ENCODE results near the gene RBPJL. TPM values are rescaled to one million over a fixed set of nuclear protein-coding genes. Genes with fewer than 3 reads are reported as not detected.
A peak's percentile ranks its signal among the peaks of the same experiment; 100 is the strongest.

RBPJL gene
- total and polyA plus RNA-seq, 9 donors = 0.17 TPM; not detected in 8

GRCh38 chr20:45293041-45294002 is 13.3 kb upstream of the RBPJL start:
- H3K4me1 ChIP-seq (ENCODE audit: control insufficient read depth, insufficient read depth, low read length) = peaks cover 11% of the 10 kb centered on the region
- H3K4me3 ChIP-seq (ENCODE audit: low read length) = peak overlapping the region; percentile 35
- no peaks in the 10 kb centered on the region for H3K36me3 ChIP-seq (ENCODE audit: control insufficient read depth, insufficient read depth, low read length)
- WGBS (ENCODE audit: insufficient coverage) = under 1% methylated on average over 71 of the region's 79 CpGs
- peaks cover 36% of the 10 kb centered on the region for H3K27me3 ChIP-seq (ENCODE audit: control insufficient read depth, insufficient read depth, low read length)
- no peak overlapping the region for H3K27ac ChIP-seq (ENCODE audit: low read length)
- peak; percentile 58 for DNase-seq
- peaks cover 3% of the 10 kb centered on the region for H3K9me3 ChIP-seq (replicated peaks; ENCODE audit: control insufficient read depth, low read depth, low read length)

GRCh38 chr20:45294003-45294368 is 12.7 kb upstream of the RBPJL start:
- no peak for DNase-seq
- Histone ChIP-seq H3K4me1 (ENCODE audit: control insufficient read depth, insufficient read depth, low read length) (peaks cover 11% of the 10 kb centered on the region), H3K4me3 (ENCODE audit: low read length) (peak overlapping the region; percentile 35), H3K27ac (ENCODE audit: low read length) (no peak overlapping the region), H3K9me3 (replicated peaks; ENCODE audit: control insufficient read depth, low read depth, low read length) (peaks cover 3% of the 10 kb centered on the region), H3K36me3 (ENCODE audit: control insufficient read depth, insufficient read depth, low read length) (no peaks in the 10 kb centered on the region), H3K27me3 (ENCODE audit: control insufficient read depth, insufficient read depth, low read length) (peaks cover 33% of the 10 kb centered on the region)
- WGBS (ENCODE audit: insufficient coverage) = no CpG with 5 or more reads among the region's 5 CpGs

- no CpG with 5 or more reads among the region's 1 CpG for WGBS (ENCODE audit: insufficient coverage)
- peaks cover 11% of the 10 kb centered on the region for H3K4me1 ChIP-seq (ENCODE audit: control insufficient read depth, insufficient read depth, low read length)
- H3K27me3 ChIP-seq (ENCODE audit: control insufficient read depth, insufficient read depth, low read length) = peaks cover 33% of the 10 kb centered on the region
- H3K9me3 ChIP-seq (replicated peaks; ENCODE audit: control insufficient read depth, low read depth, low read length) = peaks cover 3% of the 10 kb centered on the region
- DNase-seq = no peak
- H3K36me3 ChIP-seq (ENCODE audit: control insufficient read depth, insufficient read depth, low read length) = no peaks in the 10 kb centered on the region
- H3K27ac ChIP-seq (ENCODE audit: low read length) = no peak overlapping the region
- no peak overlapping the region for H3K4me3 ChIP-seq (ENCODE audit: low read length)
Observed at GRCh38 chr20:45294659-45295058, 12.0 kb upstream of the RBPJL start.

- Histone ChIP-seq H3K9me3 (replicated peaks; ENCODE audit: control insufficient read depth, low read depth, low read length) (peaks cover 3% of the 10 kb centered on the region), H3K27ac (ENCODE audit: low read length) (no peak overlapping the region), H3K4me1 (ENCODE audit: control insufficient read depth, insufficient read depth, low read length) (peaks cover 7% of the 10 kb centered on the region), H3K4me3 (ENCODE audit: low read length) (no peak overlapping the region), H3K36me3 (ENCODE audit: control insufficient read depth, insufficient read depth, low read length) (no peaks in the 10 kb centered on the region), H3K27me3 (ENCODE audit: control insufficient read depth, insufficient read depth, low read length) (peaks cover 23% of the 10 kb centered on the region)
- DNase-seq = no peak
- WGBS (ENCODE audit: insufficient coverage) = 91% methylated on average over 52 of the region's 52 CpGs
Observed at GRCh38 chr20:45297786-45298497, 8.7 kb upstream of the RBPJL start.

GRCh38 chr20:45299786-45300185 is 6.9 kb upstream of the RBPJL start:
- DNase-seq = no peak

GRCh38 chr20:45300961-45301360 is 5.7 kb upstream of the RBPJL start:
- H3K4me1 ChIP-seq (ENCODE audit: control insufficient read depth, insufficient read depth, low read length) = no peaks in the 10 kb centered on the region
- H3K27me3 ChIP-seq (ENCODE audit: control insufficient read depth, insufficient read depth, low read length) = peaks cover 26% of the 10 kb centered on the region
- H3K36me3 ChIP-seq (ENCODE audit: control insufficient read depth, insufficient read depth, low read length) = no peaks in the 10 kb centered on the region
- DNase-seq = no peak
- no peak overlapping the region for H3K27ac ChIP-seq (ENCODE audit: low read length)
- H3K4me3 ChIP-seq (ENCODE audit: low read length) = no peak overlapping the region
- 0% methylated on average over 1 of the region's 4 CpGs for WGBS (ENCODE audit: insufficient coverage)
- no peaks in the 10 kb centered on the region for H3K9me3 ChIP-seq (replicated peaks; ENCODE audit: control insufficient read depth, low read depth, low read length)

More at GRCh38 chr20:45299786-45300185, 6.9 kb upstream of the RBPJL start:
- Histone ChIP-seq H3K27ac (ENCODE audit: low read length) (no peak overlapping the region), H3K4me1 (ENCODE audit: control insufficient read depth, insufficient read depth, low read length) (no peaks in the 10 kb centered on the region), H3K36me3 (ENCODE audit: control insufficient read depth, insufficient read depth, low read length) (no peaks in the 10 kb centered on the region), H3K9me3 (replicated peaks; ENCODE audit: control insufficient read depth, low read depth, low read length) (peaks cover under 1% of the 10 kb centered on the region), H3K4me3 (ENCODE audit: low read length) (no peak overlapping the region), H3K27me3 (ENCODE audit: control insufficient read depth, insufficient read depth, low read length) (peaks cover 17% of the 10 kb centered on the region)
- 90% methylated on average over 4 of the region's 6 CpGs for WGBS (ENCODE audit: insufficient coverage)

- no peak for DNase-seq
- peaks cover 35% of the 10 kb centered on the region for H3K27me3 ChIP-seq (ENCODE audit: control insufficient read depth, insufficient read depth, low read length)
- H3K27ac ChIP-seq (ENCODE audit: low read length) = no peak overlapping the region
- WGBS (ENCODE audit: insufficient coverage) = 85% methylated on average over 4 of the region's 5 CpGs
- no peaks in the 10 kb centered on the region for H3K9me3 ChIP-seq (replicated peaks; ENCODE audit: control insufficient read depth, low read depth, low read length)
- no peaks in the 10 kb centered on the region for H3K36me3 ChIP-seq (ENCODE audit: control insufficient read depth, insufficient read depth, low read length)
- H3K4me1 ChIP-seq (ENCODE audit: control insufficient read depth, insufficient read depth, low read length) = peaks cover 3% of the 10 kb centered on the region
- no peak overlapping the region for H3K4me3 ChIP-seq (ENCODE audit: low read length)
Observed at GRCh38 chr20:45301824-45302271, 4.8 kb upstream of the RBPJL start.

GRCh38 chr20:45303586-45304463 is 2.8 kb upstream of the RBPJL start:
- no peak overlapping the region for H3K27ac ChIP-seq (ENCODE audit: low read length)
- no peaks in the 10 kb centered on the region for H3K36me3 ChIP-seq (ENCODE audit: control insufficient read depth, insufficient read depth, low read length)
- H3K9me3 ChIP-seq (replicated peaks; ENCODE audit: control insufficient read depth, low read depth, low read length) = no peaks in the 10 kb centered on the region
- DNase-seq = no peak
- H3K4me1 ChIP-seq (ENCODE audit: control insufficient read depth, insufficient read depth, low read length) = peaks cover 14% of the 10 kb centered on the region
- H3K4me3 ChIP-seq (ENCODE audit: low read length) = no peak overlapping the region
- WGBS (ENCODE audit: insufficient coverage) = 39% methylated on average over 41 of the region's 47 CpGs
- peaks cover 54% of the 10 kb centered on the region for H3K27me3 ChIP-seq (ENCODE audit: control insufficient read depth, insufficient read depth, low read length)

- Histone ChIP-seq H3K4me1 (ENCODE audit: control insufficient read depth, insufficient read depth, low read length) (peaks cover 14% of the 10 kb centered on the region), H3K36me3 (ENCODE audit: control insufficient read depth, insufficient read depth, low read length) (no peaks in the 10 kb centered on the region), H3K4me3 (ENCODE audit: low read length) (no peak overlapping the region), H3K9me3 (replicated peaks; ENCODE audit: control insufficient read depth, low read depth, low read length) (no peaks in the 10 kb centered on the region), H3K27ac (ENCODE audit: low read length) (no peak overlapping the region), H3K27me3 (ENCODE audit: control insufficient read depth, insufficient read depth, low read length) (peaks cover 58% of the 10 kb centered on the region)
- 63% methylated on average over 43 of the region's 43 CpGs for WGBS (ENCODE audit: insufficient coverage)
- no peak for DNase-seq
Observed at GRCh38 chr20:45304464-45304999, 2.1 kb upstream of the RBPJL start.

Data from muscle of leg (tissue), 11 donors.